Activated naive CD4-positive, alpha-beta T cell (primary cell): ENCODE results near the gene ANTXR1.

ENCODE experiments used
- DNase-seq, 4 experiments: peaks; one replicate each; lab custom pipeline; 2025; lab: John Stamatoyannopoulos, UW

The ANTXR1 gene

GRCh38 chr2:69181806-69182427 lies 168.9 kb downstream of the ANTXR1 start:
- DNase-seq, result no peak

- DNase-seq, result no peak
Measured at GRCh38 chr2:69183659-69184058, 170.7 kb downstream of the ANTXR1 start.

- no peak for DNase-seq
Measured at GRCh38 chr2:69184224-69184623, 171.2 kb downstream of the ANTXR1 start.

GRCh38 chr2:69185807-69186206 lies 172.8 kb downstream of the ANTXR1 start:
- no peak for DNase-seq

GRCh38 chr2:69186614-69187013 lies 173.6 kb downstream of the ANTXR1 start:
- no peak for DNase-seq

GRCh38 chr2:69188182-69188900 lies 175.4 kb downstream of the ANTXR1 start:
- DNase-seq, result no peak

GRCh38 chr2:69190743-69191404 lies 177.9 kb downstream of the ANTXR1 start:
- DNase-seq, result no peak

- DNase-seq, result no peak
Measured at GRCh38 chr2:69191634-69192033, 178.7 kb downstream of the ANTXR1 start.

GRCh38 chr2:69192176-69192945 lies 179.4 kb downstream of the ANTXR1 start:
- DNase-seq, result no peak

GRCh38 chr2:69195706-69196105 lies 182.7 kb downstream of the ANTXR1 start:
- DNase-seq, result no peak

- no peak for DNase-seq
Measured at GRCh38 chr2:69196327-69197117, 183.5 kb downstream of the ANTXR1 start.

GRCh38 chr2:69200107-69200520 lies 187.1 kb downstream of the ANTXR1 start:
- no peak for DNase-seq

- DNase-seq, result no peak
Measured at GRCh38 chr2:69201259-69201658, 188.3 kb downstream of the ANTXR1 start.

- no peak for DNase-seq
Measured at GRCh38 chr2:69202327-69202726, 189.3 kb downstream of the ANTXR1 start.

- DNase-seq, result no peak
Measured at GRCh38 chr2:69203166-69203985, 190.4 kb downstream of the ANTXR1 start.

GRCh38 chr2:69204654-69205053 lies 191.7 kb downstream of the ANTXR1 start:
- DNase-seq, result no peak

GRCh38 chr2:69205076-69205475 lies 192.1 kb downstream of the ANTXR1 start:
- no peak for DNase-seq

- no peak for DNase-seq
Measured at GRCh38 chr2:69205491-69205890, 192.5 kb downstream of the ANTXR1 start.

- DNase-seq, result no peak
Measured at GRCh38 chr2:69208023-69208595, 195.1 kb downstream of the ANTXR1 start.

- DNase-seq, result no peak
Measured at GRCh38 chr2:69209482-69209881, 196.5 kb downstream of the ANTXR1 start.
